ENCODE measurements around the gene CDON.

The CDON gene

DNA sequence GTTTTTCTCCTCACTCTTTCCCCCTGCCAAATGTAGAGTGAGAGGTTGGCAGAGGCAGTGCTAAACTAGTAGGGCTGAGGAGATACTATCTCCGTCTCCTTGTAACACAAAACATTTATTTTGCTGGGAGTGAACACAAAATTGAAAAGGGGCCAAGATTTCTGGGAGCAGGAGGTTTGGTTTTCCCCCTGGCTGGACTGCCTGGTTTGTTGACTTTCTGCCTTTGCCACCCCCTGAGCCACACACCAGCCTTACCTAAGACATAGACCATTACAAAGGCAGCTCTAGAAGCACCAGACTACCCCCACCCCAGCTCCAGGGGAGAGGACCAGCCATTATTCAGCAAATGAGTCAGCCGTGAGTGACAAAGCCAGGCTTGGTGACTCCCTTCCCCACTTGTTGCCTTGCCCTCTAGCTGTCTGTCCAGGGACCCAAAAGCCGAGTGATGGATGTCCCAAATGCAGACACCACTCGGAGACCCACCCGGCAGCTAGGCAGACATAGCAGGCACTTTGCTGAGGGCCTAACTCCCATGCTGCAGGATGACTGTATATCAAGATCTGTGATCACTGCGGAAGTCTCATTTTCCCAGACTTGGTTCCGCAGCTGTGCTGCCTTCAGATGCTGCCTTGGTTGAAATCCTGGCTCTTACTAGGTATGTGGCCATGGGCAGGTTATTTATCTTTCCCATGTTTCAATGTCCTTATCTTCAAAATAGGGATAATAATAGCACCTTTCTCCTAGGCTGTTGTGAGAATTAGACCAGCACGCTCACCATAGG is 17.7 kb upstream of the CDON start:
- H3K36me3 ChIP-seq (ENCODE audit: control insufficient read depth, insufficient read depth, low read length): no peaks in the 10 kb centered on the region
- no peak overlapping the region for H2BK15ac ChIP-seq (replicated peaks; ENCODE audit: low read depth)
- no peak overlapping the region for H2AK5ac ChIP-seq (ENCODE audit: low read length)
- WGBS (ENCODE audit: extremely low coverage, insufficient coverage, low lambda C conversion rate): no CpG with 5 or more reads among the region's 8 CpGs
- no peak overlapping the region for H4K8ac ChIP-seq (ENCODE audit: low read depth, low read length)
- H3K23ac ChIP-seq (ENCODE audit: low read length): no peak overlapping the region
- peak overlapping the region; percentile 76 for H3K18ac ChIP-seq (ENCODE audit: low read length)
- no peak overlapping the region for H3K4me2 ChIP-seq (ENCODE audit: low read length)
- H3K4me1 ChIP-seq (ENCODE audit: control insufficient read depth, low read depth, low read length): peaks cover 15% of the 10 kb centered on the region
- H4K5ac ChIP-seq (ENCODE audit: low read length): no peak overlapping the region
- no peaks in the 10 kb centered on the region for H3K79me2 ChIP-seq (ENCODE audit: control insufficient read depth, insufficient read depth, low read length)
- H2BK120ac ChIP-seq (ENCODE audit: low read depth, low read length): no peak overlapping the region
- no peak overlapping the region for H3K4ac ChIP-seq (ENCODE audit: low read depth, low read length)
- no peaks in the 10 kb centered on the region for H3K79me1 ChIP-seq (ENCODE audit: low read length)
- H3K9ac ChIP-seq (ENCODE audit: low read length): peak overlapping the region; percentile 25
- peak overlapping the region; percentile 80 for H3K27ac ChIP-seq (ENCODE audit: low read depth, low read length)
- DNase-seq: peak; percentile 69
- no peak overlapping the region for H2BK5ac ChIP-seq (ENCODE audit: low read length)
- no peak overlapping the region for H3K4me3 ChIP-seq (ENCODE audit: low read length)
- H3K56ac ChIP-seq (ENCODE audit: low read length): peak overlapping the region; percentile 67
- H3K27me3 ChIP-seq (ENCODE audit: insufficient read depth, low read length, poor library complexity): no peaks in the 10 kb centered on the region

DNA sequence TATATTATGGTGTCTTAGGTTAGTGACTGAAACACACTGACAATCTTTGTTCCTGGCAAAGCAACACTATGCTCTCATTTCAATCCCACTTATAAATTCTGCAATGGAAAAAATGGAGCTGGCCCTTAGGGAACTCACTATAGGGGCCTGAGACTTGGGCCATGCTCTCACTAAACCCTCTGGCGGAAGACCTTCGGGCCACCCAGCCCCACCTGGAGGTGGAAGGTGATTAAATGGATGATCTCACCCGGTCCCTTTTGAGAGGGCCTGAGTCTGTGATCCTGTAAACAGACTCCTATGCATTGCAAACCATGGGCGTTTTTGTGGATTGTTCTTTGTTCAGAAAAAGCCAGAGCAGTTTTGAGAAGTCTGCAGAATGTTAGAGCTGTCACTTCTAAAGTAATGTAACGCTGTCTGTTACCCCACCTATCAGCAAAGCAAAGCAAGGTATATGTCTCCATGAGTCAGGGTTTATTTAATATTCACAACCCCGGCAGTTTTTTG is 17.0 kb upstream of the CDON start:
- H3K79me1 ChIP-seq (ENCODE audit: low read length): no peaks in the 10 kb centered on the region
- no peak overlapping the region for H3K23ac ChIP-seq (ENCODE audit: low read length)
- H3K4ac ChIP-seq (ENCODE audit: low read depth, low read length): no peak overlapping the region
- H3K4me1 ChIP-seq (ENCODE audit: control insufficient read depth, low read depth, low read length): peaks cover 15% of the 10 kb centered on the region
- H2BK120ac ChIP-seq (ENCODE audit: low read depth, low read length): no peak overlapping the region
- H4K8ac ChIP-seq (ENCODE audit: low read depth, low read length): no peak overlapping the region
- no peaks in the 10 kb centered on the region for H3K36me3 ChIP-seq (ENCODE audit: control insufficient read depth, insufficient read depth, low read length)
- WGBS (ENCODE audit: extremely low coverage, insufficient coverage, low lambda C conversion rate): no CpG with 5 or more reads among the region's 6 CpGs
- peak overlapping the region; percentile 80 for H3K27ac ChIP-seq (ENCODE audit: low read depth, low read length)
- H3K9ac ChIP-seq (ENCODE audit: low read length): no peak overlapping the region
- no peaks in the 10 kb centered on the region for H3K27me3 ChIP-seq (ENCODE audit: insufficient read depth, low read length, poor library complexity)
- no peaks in the 10 kb centered on the region for H3K79me2 ChIP-seq (ENCODE audit: control insufficient read depth, insufficient read depth, low read length)
- H3K56ac ChIP-seq (ENCODE audit: low read length): peak overlapping the region; percentile 78
- H2BK5ac ChIP-seq (ENCODE audit: low read length): no peak overlapping the region
- H2BK15ac ChIP-seq (replicated peaks; ENCODE audit: low read depth): no peak overlapping the region
- no peak overlapping the region for H3K4me3 ChIP-seq (ENCODE audit: low read length)
- H4K5ac ChIP-seq (ENCODE audit: low read length): no peak overlapping the region
- peak; percentile 91 for DNase-seq
- H3K18ac ChIP-seq (ENCODE audit: low read length): peak overlapping the region; percentile 76
- H3K4me2 ChIP-seq (ENCODE audit: low read length): no peak overlapping the region
- no peak overlapping the region for H2AK5ac ChIP-seq (ENCODE audit: low read length)

DNA sequence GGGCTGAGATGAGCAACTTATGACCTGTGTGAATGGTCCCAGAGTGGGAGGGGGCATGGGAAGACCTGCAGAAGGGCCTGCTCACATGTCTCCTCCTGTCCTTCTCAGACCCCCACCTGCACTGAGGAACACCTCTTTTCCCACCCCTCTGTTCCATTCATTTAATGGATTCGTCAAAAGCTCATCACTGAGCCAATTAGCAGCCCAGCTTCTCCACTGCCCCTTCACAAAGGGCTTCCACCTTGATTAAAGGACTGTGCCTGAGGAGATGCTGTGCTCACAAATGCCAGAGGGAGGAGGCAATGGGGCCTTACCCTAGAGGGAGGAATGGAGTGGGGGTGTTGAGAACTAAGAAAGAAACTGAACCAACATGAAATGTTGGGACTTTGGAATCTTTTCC is 14.0 kb upstream of the CDON start:
- H4K8ac ChIP-seq (ENCODE audit: low read depth, low read length): no peak overlapping the region
- peaks cover 15% of the 10 kb centered on the region for H3K4me1 ChIP-seq (ENCODE audit: control insufficient read depth, low read depth, low read length)
- H3K18ac ChIP-seq (ENCODE audit: low read length): no peak overlapping the region
- H3K9ac ChIP-seq (ENCODE audit: low read length): no peak overlapping the region
- H3K79me1 ChIP-seq (ENCODE audit: low read length): no peaks in the 10 kb centered on the region
- no peaks in the 10 kb centered on the region for H3K79me2 ChIP-seq (ENCODE audit: control insufficient read depth, insufficient read depth, low read length)
- H3K27me3 ChIP-seq (ENCODE audit: insufficient read depth, low read length, poor library complexity): no peaks in the 10 kb centered on the region
- no peak overlapping the region for H4K5ac ChIP-seq (ENCODE audit: low read length)
- no peak overlapping the region for H2AK5ac ChIP-seq (ENCODE audit: low read length)
- no peak overlapping the region for H3K23ac ChIP-seq (ENCODE audit: low read length)
- H2BK120ac ChIP-seq (ENCODE audit: low read depth, low read length): no peak overlapping the region
- no CpG with 5 or more reads among the region's 1 CpG for WGBS (ENCODE audit: extremely low coverage, insufficient coverage, low lambda C conversion rate)
- H3K4me3 ChIP-seq (ENCODE audit: low read length): no peak overlapping the region
- H2BK15ac ChIP-seq (replicated peaks; ENCODE audit: low read depth): no peak overlapping the region
- no peaks in the 10 kb centered on the region for H3K36me3 ChIP-seq (ENCODE audit: control insufficient read depth, insufficient read depth, low read length)
- no peak overlapping the region for H2BK5ac ChIP-seq (ENCODE audit: low read length)
- H3K27ac ChIP-seq (ENCODE audit: low read depth, low read length): no peak overlapping the region
- DNase-seq: peak; percentile 61
- H3K56ac ChIP-seq (ENCODE audit: low read length): no peak overlapping the region
- H3K4me2 ChIP-seq (ENCODE audit: low read length): no peak overlapping the region
- no peak overlapping the region for H3K4ac ChIP-seq (ENCODE audit: low read depth, low read length)

DNA sequence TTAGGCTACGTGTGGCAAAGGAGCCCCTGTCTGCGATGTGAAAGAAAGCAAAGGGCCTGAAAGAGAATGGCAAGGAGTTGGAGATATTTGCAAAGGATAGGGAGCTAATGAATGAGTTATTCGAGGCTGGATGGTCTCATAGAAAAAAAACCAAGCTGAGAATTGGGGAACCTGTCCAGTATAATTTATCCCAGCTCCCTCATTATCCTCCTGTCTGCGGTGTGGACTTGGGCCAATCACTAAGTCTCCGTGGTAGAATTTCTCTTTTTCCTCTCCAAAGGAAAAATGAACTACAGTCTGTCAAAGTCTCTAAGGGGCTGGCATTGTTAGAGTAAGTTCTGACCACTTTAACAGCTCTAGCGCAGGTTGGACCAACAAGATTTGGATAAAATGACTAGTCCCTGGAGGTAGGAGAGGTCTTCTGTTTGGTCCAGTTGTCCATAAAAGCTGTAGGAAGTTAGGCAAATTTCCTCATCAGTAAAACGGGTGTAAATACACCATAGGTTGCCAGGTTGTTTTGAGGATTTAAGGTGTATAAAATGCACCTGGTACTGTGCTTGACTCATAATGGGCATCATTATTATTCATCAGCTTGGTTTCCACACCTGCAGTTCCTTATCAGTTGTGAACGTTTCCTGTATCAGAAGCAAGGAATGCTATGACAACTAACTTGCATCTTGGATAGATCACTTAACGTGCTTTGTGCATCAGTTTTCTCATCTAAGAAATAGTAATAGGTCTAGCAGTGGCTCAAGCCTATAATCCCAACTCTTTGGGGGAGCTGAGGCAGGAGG is 10.3 kb upstream of the CDON start:
- H3K79me2 ChIP-seq (ENCODE audit: control insufficient read depth, insufficient read depth, low read length): no peaks in the 10 kb centered on the region
- H3K9ac ChIP-seq (ENCODE audit: low read length): no peak overlapping the region
- WGBS (ENCODE audit: extremely low coverage, insufficient coverage, low lambda C conversion rate): no CpG with 5 or more reads among the region's 9 CpGs
- no peak overlapping the region for H4K8ac ChIP-seq (ENCODE audit: low read depth, low read length)
- H3K23ac ChIP-seq (ENCODE audit: low read length): no peak overlapping the region
- H3K4ac ChIP-seq (ENCODE audit: low read depth, low read length): no peak overlapping the region
- no peak overlapping the region for H2BK120ac ChIP-seq (ENCODE audit: low read depth, low read length)
- H4K5ac ChIP-seq (ENCODE audit: low read length): no peak overlapping the region
- no peak overlapping the region for H2AK5ac ChIP-seq (ENCODE audit: low read length)
- H3K18ac ChIP-seq (ENCODE audit: low read length): no peak overlapping the region
- no peak overlapping the region for H3K4me3 ChIP-seq (ENCODE audit: low read length)
- H2BK5ac ChIP-seq (ENCODE audit: low read length): no peak overlapping the region
- H3K27ac ChIP-seq (ENCODE audit: low read depth, low read length): no peak overlapping the region
- peaks cover 6% of the 10 kb centered on the region for H3K4me1 ChIP-seq (ENCODE audit: control insufficient read depth, low read depth, low read length)
- no peaks in the 10 kb centered on the region for H3K27me3 ChIP-seq (ENCODE audit: insufficient read depth, low read length, poor library complexity)
- no peak overlapping the region for H3K4me2 ChIP-seq (ENCODE audit: low read length)
- no peak overlapping the region for H3K56ac ChIP-seq (ENCODE audit: low read length)
- H3K36me3 ChIP-seq (ENCODE audit: control insufficient read depth, insufficient read depth, low read length): no peaks in the 10 kb centered on the region
- H2BK15ac ChIP-seq (replicated peaks; ENCODE audit: low read depth): no peak overlapping the region
- no peaks in the 10 kb centered on the region for H3K79me1 ChIP-seq (ENCODE audit: low read length)
- DNase-seq: no peak

DNA sequence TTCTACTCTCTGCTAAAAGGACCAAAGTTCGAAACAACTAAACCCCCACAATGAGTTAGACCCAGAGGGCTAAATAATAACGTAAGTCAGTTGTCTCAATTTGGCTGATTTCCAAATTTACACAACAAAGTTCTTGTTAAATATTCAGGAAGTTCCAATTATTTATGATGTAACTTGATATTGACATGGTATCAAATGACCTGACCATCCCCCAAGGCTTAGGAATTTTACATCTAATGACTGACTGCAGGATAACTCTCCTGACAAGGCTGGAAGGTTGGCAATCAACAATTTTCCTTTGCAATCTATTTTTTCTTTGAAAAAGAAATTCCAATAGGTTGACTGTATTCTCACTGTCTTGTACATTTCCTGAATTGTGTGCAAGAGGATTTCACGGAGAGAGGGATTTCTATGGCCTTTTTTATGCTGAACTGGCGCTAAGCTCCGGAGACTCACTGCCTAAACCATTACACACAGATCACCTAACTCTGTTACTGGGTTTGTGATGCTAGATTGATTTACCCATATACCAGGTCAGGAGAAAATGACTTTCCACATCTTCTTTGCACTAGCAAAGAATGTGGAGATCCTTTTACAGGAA is 9.6 kb upstream of the CDON start:
- no peak overlapping the region for H3K18ac ChIP-seq (ENCODE audit: low read length)
- no peak overlapping the region for H3K23ac ChIP-seq (ENCODE audit: low read length)
- no peak overlapping the region for H3K4ac ChIP-seq (ENCODE audit: low read depth, low read length)
- H3K9ac ChIP-seq (ENCODE audit: low read length): no peak overlapping the region
- no peaks in the 10 kb centered on the region for H3K79me2 ChIP-seq (ENCODE audit: control insufficient read depth, insufficient read depth, low read length)
- no peak overlapping the region for H2AK5ac ChIP-seq (ENCODE audit: low read length)
- H4K8ac ChIP-seq (ENCODE audit: low read depth, low read length): no peak overlapping the region
- no CpG with 5 or more reads among the region's 5 CpGs for WGBS (ENCODE audit: extremely low coverage, insufficient coverage, low lambda C conversion rate)
- no peak overlapping the region for H3K56ac ChIP-seq (ENCODE audit: low read length)
- no peak overlapping the region for H4K5ac ChIP-seq (ENCODE audit: low read length)
- peaks cover 6% of the 10 kb centered on the region for H3K4me1 ChIP-seq (ENCODE audit: control insufficient read depth, low read depth, low read length)
- H3K4me2 ChIP-seq (ENCODE audit: low read length): no peak overlapping the region
- H2BK5ac ChIP-seq (ENCODE audit: low read length): no peak overlapping the region
- peak; percentile 40 for DNase-seq
- no peak overlapping the region for H3K4me3 ChIP-seq (ENCODE audit: low read length)
- no peak overlapping the region for H3K27ac ChIP-seq (ENCODE audit: low read depth, low read length)
- H2BK15ac ChIP-seq (replicated peaks; ENCODE audit: low read depth): no peak overlapping the region
- H2BK120ac ChIP-seq (ENCODE audit: low read depth, low read length): no peak overlapping the region
- H3K27me3 ChIP-seq (ENCODE audit: insufficient read depth, low read length, poor library complexity): no peaks in the 10 kb centered on the region
- H3K79me1 ChIP-seq (ENCODE audit: low read length): no peaks in the 10 kb centered on the region
- H3K36me3 ChIP-seq (ENCODE audit: control insufficient read depth, insufficient read depth, low read length): no peaks in the 10 kb centered on the region
